Endothelial cell of umbilical vein (primary cell): Measurements from ENCODE around the gene ST3GAL4.

ENCODE experiments used
- EZH2 ChIP-seq: IDR thresholded peaks from 2 replicates; pipeline ENCODE4 v1.6.1; 2012; ENCODE audit warnings: borderline replicate concordance, low read depth, mild to moderate bottlenecking, moderate library complexity, low read length, inconsistent platforms; ENCODE audit not compliant: severe bottlenecking
- FOS ChIP-seq: IDR thresholded peaks from 2 replicates; pipeline ENCODE4 v1.6.1; 2011; ENCODE audit warnings: mild to moderate bottlenecking, low read length, moderate library complexity, borderline replicate concordance; ENCODE audit not compliant: insufficient read depth
- MAX ChIP-seq: IDR thresholded peaks from 2 replicates; pipeline ENCODE4 v1.6.1; 2011; ENCODE audit not compliant: insufficient read depth, insufficient read length
- MYC ChIP-seq: IDR thresholded peaks from one replicate; pipeline ENCODE4 v1.6.1; 2011; ENCODE audit warnings: mild to moderate bottlenecking, low read depth, low read length
- POLR2A ChIP-seq: IDR thresholded peaks from 2 replicates; pipeline ENCODE4 v1.6.1; 2012; ENCODE audit warnings: low read depth, mild to moderate bottlenecking, control low read depth, low read length
- POLR2AphosphoS5 ChIP-seq: IDR thresholded peaks from 2 replicates; pipeline ENCODE4 v1.6.1; 2012; ENCODE audit warnings: low read depth, mild to moderate bottlenecking, control low read depth, low read length, moderate library complexity; ENCODE audit not compliant: insufficient read depth
- TF ChIP-seq, protein P1 (sequence below), 2 donors: IDR thresholded peaks; 1 replicate in 1 of 2; 2 replicates in 1 of 2; pipeline ENCODE4 v1.5.1; 2011; ENCODE audit warnings: low read length in 2 of 2, mild to moderate bottlenecking in 2 of 2, moderate library complexity in 2 of 2, control low read depth in 1 of 2, inconsistent platforms in 1 of 2, low read depth in 1 of 2; ENCODE audit not compliant: insufficient read depth in 1 of 2; ENCODE audit errors: extremely low read depth in 1 of 2

- TF ChIP-seq, protein P1, sequence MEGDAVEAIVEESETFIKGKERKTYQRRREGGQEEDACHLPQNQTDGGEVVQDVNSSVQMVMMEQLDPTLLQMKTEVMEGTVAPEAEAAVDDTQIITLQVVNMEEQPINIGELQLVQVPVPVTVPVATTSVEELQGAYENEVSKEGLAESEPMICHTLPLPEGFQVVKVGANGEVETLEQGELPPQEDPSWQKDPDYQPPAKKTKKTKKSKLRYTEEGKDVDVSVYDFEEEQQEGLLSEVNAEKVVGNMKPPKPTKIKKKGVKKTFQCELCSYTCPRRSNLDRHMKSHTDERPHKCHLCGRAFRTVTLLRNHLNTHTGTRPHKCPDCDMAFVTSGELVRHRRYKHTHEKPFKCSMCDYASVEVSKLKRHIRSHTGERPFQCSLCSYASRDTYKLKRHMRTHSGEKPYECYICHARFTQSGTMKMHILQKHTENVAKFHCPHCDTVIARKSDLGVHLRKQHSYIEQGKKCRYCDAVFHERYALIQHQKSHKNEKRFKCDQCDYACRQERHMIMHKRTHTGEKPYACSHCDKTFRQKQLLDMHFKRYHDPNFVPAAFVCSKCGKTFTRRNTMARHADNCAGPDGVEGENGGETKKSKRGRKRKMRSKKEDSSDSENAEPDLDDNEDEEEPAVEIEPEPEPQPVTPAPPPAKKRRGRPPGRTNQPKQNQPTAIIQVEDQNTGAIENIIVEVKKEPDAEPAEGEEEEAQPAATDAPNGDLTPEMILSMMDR (IDR thresholded peaks at IDR 0.05; ENCODE audit: extremely low read depth in 1 of 2, insufficient read depth in 1 of 2, low read depth in 1 of 2, low read length in 2 of 2) = no peak
- TF ChIP-seq MAX (no peak), POLR2A (no peak), MYC (no peak), FOS (no peak), POLR2AphosphoS5 (no peak), EZH2 (no peak)
Measured at GRCh38 chr11:126406368-126406767, 50.9 kb downstream of the ST3GAL4 start.
